WTC11 (cell line): Measurements from ENCODE around the gene RNF212.

Experiments
- ATF3 ChIP-seq: sonication (generic); formaldehyde crosslinking; conservative IDR thresholded peaks from 2 replicates; pipeline ENCODE4 v1.8.1; 2022; ENCODE audit warnings: mild to moderate bottlenecking, missing genetic modification reagents
- CTCF ChIP-seq: fragments of 200-600 bp; IDR thresholded peaks from 2 replicates; pipeline ENCODE4 v1.8.0; 2022; ENCODE audit warnings: antibody characterized with exemption
- TF ChIP-seq, protein P1 (sequence below): sonication (generic); formaldehyde crosslinking; IDR thresholded peaks from 2 replicates; pipeline ENCODE4 v1.8.1; 2022; ENCODE audit warnings: low read depth, mild to moderate bottlenecking, moderate library complexity, missing genetic modification reagents, borderline replicate concordance

DNA sequence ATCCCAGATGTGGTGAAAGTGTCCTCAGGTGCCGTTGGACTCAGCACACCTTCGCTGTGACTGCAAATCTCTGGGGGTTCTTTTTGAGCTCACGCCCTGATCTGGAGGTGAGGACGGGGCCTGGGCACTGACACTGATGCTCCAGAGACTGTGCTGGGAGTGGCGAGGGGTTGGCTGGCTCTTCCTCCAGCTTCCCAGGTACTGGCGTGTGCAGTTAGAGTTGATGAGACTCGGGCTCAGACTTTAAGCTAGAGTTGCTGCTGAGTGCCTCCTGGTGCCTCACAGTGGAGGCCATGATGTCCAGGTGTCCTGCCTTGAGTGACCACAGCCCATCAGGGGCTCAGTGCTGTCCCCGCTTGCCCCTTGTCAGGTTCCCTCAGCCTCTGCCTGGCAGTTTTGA lies 42.7 kb upstream of the RNF212 start:
- no peak for TF ChIP-seq ATF3 (CRISPR knock-in tag)
- TF ChIP-seq CTCF = no peak
- TF ChIP-seq, protein P1, sequence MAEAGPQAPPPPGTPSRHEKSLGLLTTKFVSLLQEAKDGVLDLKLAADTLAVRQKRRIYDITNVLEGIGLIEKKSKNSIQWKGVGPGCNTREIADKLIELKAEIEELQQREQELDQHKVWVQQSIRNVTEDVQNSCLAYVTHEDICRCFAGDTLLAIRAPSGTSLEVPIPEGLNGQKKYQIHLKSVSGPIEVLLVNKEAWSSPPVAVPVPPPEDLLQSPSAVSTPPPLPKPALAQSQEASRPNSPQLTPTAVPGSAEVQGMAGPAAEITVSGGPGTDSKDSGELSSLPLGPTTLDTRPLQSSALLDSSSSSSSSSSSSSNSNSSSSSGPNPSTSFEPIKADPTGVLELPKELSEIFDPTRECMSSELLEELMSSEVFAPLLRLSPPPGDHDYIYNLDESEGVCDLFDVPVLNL = no peak
